Upper lobe of right lung (tissue), 1 donor: Measurements from ENCODE around the gene KANSL3. TPM values are rescaled to one million over a fixed set of nuclear protein-coding genes. Genes with fewer than 3 reads are reported as not detected.

Experiments used
- ATAC-seq: fragments of 200-7000 bp; cut with Tn5 transposase; one replicate; pipeline ENCODE4 v1.9.1; 2020; ENCODE audit warnings: mild to moderate bottlenecking, moderate library complexity
- DNase-seq: peaks from one replicate; pipeline ENCODE4 v3.0.0-alpha.2; 2020
- H3K27ac ChIP-seq: fragments of 200-600 bp; one replicate; pipeline ENCODE4 v1.8.0; 2022
- H3K27me3 ChIP-seq: fragments of 200-600 bp; one replicate; pipeline ENCODE4 v1.8.0; 2022; ENCODE audit warnings: mild to moderate bottlenecking
- H3K36me3 ChIP-seq: fragments of 200-600 bp; one replicate; pipeline ENCODE4 v1.8.0; 2022
- H3K4me1 ChIP-seq: fragments of 200-600 bp; one replicate; pipeline ENCODE4 v1.8.0; 2022
- H3K4me3 ChIP-seq: fragments of 200-600 bp; one replicate; pipeline ENCODE4 v1.8.0; 2022; ENCODE audit warnings: mild to moderate bottlenecking
- H3K9me3 ChIP-seq: fragments of 200-600 bp; one replicate; pipeline ENCODE4 v1.8.0; 2022
- intact Hi-C: fragments of 100-400 bp; cut with DNase I; formaldehyde crosslinking; loops from one replicate; pipeline ENCODE4 v1.11.0; 2022
- total RNA-seq: library from RNA; stranded (reverse); fragmentation: NEBNext Ultra II Directional; extraction: Animal tissue kit (Norgen Biotek cat#: 25700); gene quantifications from one replicate; pipeline ENCODE4 v1.2.1, GENCODE V29; 2021
- TF ChIP-seq, protein P1 (sequence below): fragments of 200-600 bp; IDR thresholded peaks from one replicate; pipeline ENCODE4 v1.8.0; 2022; ENCODE audit warnings: antibody characterized with exemption
- donor health status: DM: no; HTN: yes; CAD: no; lungs with severe emphysema.

KANSL3 gene
- total RNA-seq, 1 donor from 2014 or later = 50.1 TPM

GRCh38 chr2:96651793-96652192 lies 13.7 kb upstream of the KANSL3 start:
- no peaks in the 10 kb centered on the region for H3K9me3 ChIP-seq
- H3K36me3 ChIP-seq = no peaks in the 10 kb centered on the region
- ATAC-seq = no peak
- no peak overlapping the region for H3K4me3 ChIP-seq
- intact Hi-C loops = no loop called here
- H3K4me1 ChIP-seq = no peaks in the 10 kb centered on the region
- no peak for DNase-seq
- no peak overlapping the region for H3K27ac ChIP-seq
- H3K27me3 ChIP-seq = no peaks in the 10 kb centered on the region
- TF ChIP-seq, protein P1, sequence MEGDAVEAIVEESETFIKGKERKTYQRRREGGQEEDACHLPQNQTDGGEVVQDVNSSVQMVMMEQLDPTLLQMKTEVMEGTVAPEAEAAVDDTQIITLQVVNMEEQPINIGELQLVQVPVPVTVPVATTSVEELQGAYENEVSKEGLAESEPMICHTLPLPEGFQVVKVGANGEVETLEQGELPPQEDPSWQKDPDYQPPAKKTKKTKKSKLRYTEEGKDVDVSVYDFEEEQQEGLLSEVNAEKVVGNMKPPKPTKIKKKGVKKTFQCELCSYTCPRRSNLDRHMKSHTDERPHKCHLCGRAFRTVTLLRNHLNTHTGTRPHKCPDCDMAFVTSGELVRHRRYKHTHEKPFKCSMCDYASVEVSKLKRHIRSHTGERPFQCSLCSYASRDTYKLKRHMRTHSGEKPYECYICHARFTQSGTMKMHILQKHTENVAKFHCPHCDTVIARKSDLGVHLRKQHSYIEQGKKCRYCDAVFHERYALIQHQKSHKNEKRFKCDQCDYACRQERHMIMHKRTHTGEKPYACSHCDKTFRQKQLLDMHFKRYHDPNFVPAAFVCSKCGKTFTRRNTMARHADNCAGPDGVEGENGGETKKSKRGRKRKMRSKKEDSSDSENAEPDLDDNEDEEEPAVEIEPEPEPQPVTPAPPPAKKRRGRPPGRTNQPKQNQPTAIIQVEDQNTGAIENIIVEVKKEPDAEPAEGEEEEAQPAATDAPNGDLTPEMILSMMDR = no peak

GRCh38 chr2:96649342-96649741 lies 11.2 kb upstream of the KANSL3 start:
- DNase-seq (no peak), ATAC-seq (no peak)
- TF ChIP-seq, protein P1 = no peak
- Histone ChIP-seq H3K27ac (no peak overlapping the region), H3K36me3 (no peaks in the 10 kb centered on the region), H3K27me3 (no peaks in the 10 kb centered on the region), H3K4me1 (no peaks in the 10 kb centered on the region), H3K4me3 (no peak overlapping the region), H3K9me3 (no peaks in the 10 kb centered on the region)
- intact Hi-C loops = no loop called here

DNA sequence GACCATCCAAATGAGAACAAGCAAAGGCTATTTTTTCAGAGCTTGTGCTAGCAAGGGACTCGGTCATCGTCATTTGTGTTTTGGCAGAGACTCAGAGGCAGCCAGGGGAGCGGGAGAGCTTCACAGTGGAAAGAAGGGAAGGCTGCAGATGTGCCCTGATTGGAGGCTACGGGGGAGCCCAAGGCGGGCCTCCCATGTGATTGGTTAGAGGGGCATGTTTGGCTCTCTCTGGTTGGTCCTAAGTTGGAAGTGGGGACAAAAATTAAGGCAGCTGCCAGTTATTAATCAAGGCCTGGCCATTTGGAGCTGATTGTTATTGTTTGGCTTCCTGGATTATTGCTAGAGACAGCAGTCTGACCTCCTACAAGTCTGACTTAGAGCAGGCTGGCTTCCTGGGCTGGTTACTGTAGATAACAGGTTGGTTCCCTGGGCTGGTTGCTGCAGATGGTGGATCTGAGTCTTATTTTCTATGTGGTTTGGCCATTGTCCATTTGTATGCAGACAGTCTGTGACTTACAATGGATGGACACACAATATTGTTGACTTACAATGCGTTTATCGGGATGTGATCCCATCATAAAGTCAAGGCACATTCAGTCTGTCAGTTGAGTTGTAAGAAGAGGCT lies 10.3 kb upstream of the KANSL3 start:
- intact Hi-C loops = no loop called here
- no peak overlapping the region for H3K27ac ChIP-seq
- TF ChIP-seq, protein P1 = no peak

DNA sequence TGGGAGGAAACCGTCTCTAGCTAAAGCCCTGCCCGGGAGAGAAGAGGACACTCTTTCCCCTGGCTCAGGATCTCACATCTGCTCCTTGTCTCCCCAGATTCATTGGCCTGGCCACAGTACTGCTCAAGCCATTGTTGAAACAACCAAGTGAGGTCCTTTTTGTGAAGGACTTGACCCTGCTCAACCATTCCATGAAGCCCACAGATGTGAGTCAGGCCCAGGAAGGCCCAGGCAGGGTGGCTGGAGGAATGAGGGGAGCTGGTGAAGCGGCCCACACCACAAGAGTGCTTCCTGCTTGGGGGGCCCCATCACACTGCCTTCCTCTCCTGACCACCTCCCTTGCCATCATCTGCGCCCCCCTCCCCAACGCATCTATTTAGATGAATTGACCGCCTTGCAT lies 9.6 kb upstream of the KANSL3 start:
- no peak overlapping the region for H3K27ac ChIP-seq
- TF ChIP-seq, protein P1 = no peak
- ATAC-seq = no peak
- peaks cover 2% of the 10 kb centered on the region for H3K4me1 ChIP-seq
- H3K36me3 ChIP-seq = no peaks in the 10 kb centered on the region
- intact Hi-C loops = no loop called here
- no peaks in the 10 kb centered on the region for H3K27me3 ChIP-seq
- DNase-seq = no peak
- no peak overlapping the region for H3K4me3 ChIP-seq
- no peaks in the 10 kb centered on the region for H3K9me3 ChIP-seq

More for the DNA sequence above, 10.3 kb upstream of the KANSL3 start:
- H3K4me3 ChIP-seq = no peak overlapping the region
- H3K9me3 ChIP-seq = no peaks in the 10 kb centered on the region
- H3K36me3 ChIP-seq = no peaks in the 10 kb centered on the region
- H3K4me1 ChIP-seq = no peaks in the 10 kb centered on the region
- no peaks in the 10 kb centered on the region for H3K27me3 ChIP-seq
- ATAC-seq (no peak), DNase-seq (no peak)

GRCh38 chr2:96642564-96643360 lies 4.7 kb upstream of the KANSL3 start, which contains the start of gene FER1L5:
FER1L5 (plus strand) TSS chr2:96642764; CDS start chr2:96642837, 73 bp downstream.
- TF ChIP-seq, protein P1 = no peak
- H3K27me3 ChIP-seq = no peaks in the 10 kb centered on the region
- H3K9me3 ChIP-seq = no peaks in the 10 kb centered on the region
- no peaks in the 10 kb centered on the region for H3K36me3 ChIP-seq
- no peak within 1 kb of the TSS for H3K4me3 ChIP-seq
- ATAC-seq = no peak
- no peak for DNase-seq
- intact Hi-C loops = no loop called here
- H3K4me1 ChIP-seq = peaks cover 6% of the 10 kb centered on the region
- no peak within 1 kb of the TSS for H3K27ac ChIP-seq
